ENCODE data around the gene SLC24A4. TPM values are rescaled to one million over a fixed set of nuclear protein-coding genes. Genes with fewer than 3 reads are reported as not detected.

Gene SLC24A4, protein sequence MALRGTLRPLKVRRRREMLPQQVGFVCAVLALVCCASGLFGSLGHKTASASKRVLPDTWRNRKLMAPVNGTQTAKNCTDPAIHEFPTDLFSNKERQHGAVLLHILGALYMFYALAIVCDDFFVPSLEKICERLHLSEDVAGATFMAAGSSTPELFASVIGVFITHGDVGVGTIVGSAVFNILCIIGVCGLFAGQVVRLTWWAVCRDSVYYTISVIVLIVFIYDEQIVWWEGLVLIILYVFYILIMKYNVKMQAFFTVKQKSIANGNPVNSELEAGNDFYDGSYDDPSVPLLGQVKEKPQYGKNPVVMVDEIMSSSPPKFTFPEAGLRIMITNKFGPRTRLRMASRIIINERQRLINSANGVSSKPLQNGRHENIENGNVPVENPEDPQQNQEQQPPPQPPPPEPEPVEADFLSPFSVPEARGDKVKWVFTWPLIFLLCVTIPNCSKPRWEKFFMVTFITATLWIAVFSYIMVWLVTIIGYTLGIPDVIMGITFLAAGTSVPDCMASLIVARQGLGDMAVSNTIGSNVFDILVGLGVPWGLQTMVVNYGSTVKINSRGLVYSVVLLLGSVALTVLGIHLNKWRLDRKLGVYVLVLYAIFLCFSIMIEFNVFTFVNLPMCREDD
- total RNA-seq (under 1 TPM; 0.48 to 0.56 (median 0.52) TPM), polyA plus RNA-seq (0.50 TPM)
- long read RNA-seq, donor 1, partial matches to known transcripts: 0 of 2 reads
- long read RNA-seq, donor 1, other reads (novel, unspliced or antisense): 2 of 2 reads
- long read RNA-seq, donor 2: 0 reads
- long read RNA-seq, donor 3, partial matches to known transcripts: 0 of 2 reads
- long read RNA-seq, donor 3, other reads (novel, unspliced or antisense): 2 of 2 reads
- long read RNA-seq, donor 4: 0 reads

DNA sequence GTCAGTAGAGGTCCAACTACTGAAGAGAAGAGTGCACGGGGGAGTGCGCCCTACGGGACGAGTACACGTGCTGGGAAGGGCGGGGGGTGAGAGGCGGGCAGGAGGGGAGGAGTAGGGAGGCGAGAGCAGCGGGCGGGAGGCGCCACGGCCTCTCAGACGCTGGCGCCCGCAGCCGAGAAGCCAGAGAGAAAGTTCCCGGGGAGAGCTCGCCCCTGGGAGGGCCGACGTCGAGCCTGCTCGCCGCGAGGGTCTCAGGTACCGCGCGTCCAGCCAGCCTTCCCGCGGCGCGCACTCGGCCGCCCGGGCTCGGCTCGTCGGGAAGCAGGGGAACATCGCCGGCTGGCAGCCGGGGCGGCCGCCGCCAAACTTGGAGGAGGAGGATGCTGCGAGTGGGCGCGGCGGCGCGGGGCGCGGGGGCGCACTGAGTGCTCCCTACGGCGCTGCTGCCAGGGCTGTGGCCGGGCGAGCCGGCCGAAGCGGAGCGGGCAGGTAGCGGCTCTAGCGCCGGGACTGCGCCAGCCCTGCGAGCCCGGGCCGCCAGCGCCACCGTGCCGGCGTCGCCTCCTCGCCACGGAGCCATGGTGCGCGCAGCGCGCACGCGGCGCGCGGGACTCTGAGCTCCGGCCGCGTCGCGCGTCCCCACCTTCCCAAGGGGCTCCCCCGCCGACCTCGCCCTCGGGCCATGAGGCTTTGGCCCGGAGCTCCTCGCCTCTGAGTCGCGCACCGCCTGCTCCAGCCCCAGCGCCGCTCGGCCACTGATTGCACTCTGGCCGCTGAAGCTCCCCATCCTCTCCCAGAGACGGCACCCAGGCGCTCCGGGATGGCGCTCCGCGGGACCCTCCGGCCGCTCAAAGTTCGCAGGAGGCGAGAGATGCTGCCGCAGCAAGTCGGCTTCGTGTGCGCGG is at the start of gene SLC24A4:
Gene SLC24A4 (plus strand): TSS at position 155 of the 905 bp plus-strand sequence. CDS start 666 bp downstream, at position 821.
- ATAC-seq: peak in 1 of 2 donors; percentile 27
- Histone ChIP-seq H3K27ac (ENCODE audit: low read length) (no peak within 1 kb of the TSS), H3K9me3 (ENCODE audit: control insufficient read depth, low read length) (no peaks in the 10 kb centered on the region), H3K27me3 (ENCODE audit: control insufficient read depth, insufficient read depth) (no peaks in the 10 kb centered on the region), H3K4me3 (ENCODE audit: low read length) (peak within 1 kb of the TSS; percentile 53), H3K4me1 (ENCODE audit: control insufficient read depth, insufficient read depth, low read length) (no peaks in the 10 kb centered on the region)
- WGBS: under 1% methylated on average over 117 of the region's 117 CpGs
- peak in 1 of 3 donors; percentile 50 for DNase-seq
- intact Hi-C loops (cut with DNase I): no loop called here

DNA sequence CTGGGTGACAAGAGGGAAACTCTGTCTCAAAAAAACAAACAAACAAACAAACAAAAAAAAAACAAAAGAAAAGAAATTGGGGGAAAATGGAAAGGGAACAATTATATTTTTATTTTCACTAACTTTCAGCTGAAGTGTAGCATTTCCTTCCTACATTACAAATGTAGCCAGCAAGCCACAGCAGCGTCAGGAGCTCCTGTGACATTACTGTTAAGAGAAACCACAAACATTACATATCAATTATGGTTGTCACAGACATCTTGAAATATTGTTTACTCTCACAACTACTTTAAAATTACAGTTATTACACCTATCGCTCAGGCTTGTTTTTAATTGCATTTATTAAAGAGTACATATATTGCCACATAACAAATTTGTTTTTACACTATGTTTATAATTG is 49.8 kb upstream of the SLC24A4 start:
- WGBS: 77% methylated on average over 2 of the region's 2 CpGs
- Histone ChIP-seq H3K4me1 (ENCODE audit: control insufficient read depth, insufficient read depth, low read length) (no peaks in the 10 kb centered on the region), H3K27me3 (ENCODE audit: control insufficient read depth, insufficient read depth) (no peaks in the 10 kb centered on the region), H3K27ac (ENCODE audit: low read length) (no peak overlapping the region), H3K4me3 (ENCODE audit: low read length) (no peak overlapping the region), H3K9me3 (ENCODE audit: control insufficient read depth, low read length) (no peaks in the 10 kb centered on the region)
- no peak for ATAC-seq
- intact Hi-C loops (cut with DNase I): no loop called here
- DNase-seq: no peak

DNA sequence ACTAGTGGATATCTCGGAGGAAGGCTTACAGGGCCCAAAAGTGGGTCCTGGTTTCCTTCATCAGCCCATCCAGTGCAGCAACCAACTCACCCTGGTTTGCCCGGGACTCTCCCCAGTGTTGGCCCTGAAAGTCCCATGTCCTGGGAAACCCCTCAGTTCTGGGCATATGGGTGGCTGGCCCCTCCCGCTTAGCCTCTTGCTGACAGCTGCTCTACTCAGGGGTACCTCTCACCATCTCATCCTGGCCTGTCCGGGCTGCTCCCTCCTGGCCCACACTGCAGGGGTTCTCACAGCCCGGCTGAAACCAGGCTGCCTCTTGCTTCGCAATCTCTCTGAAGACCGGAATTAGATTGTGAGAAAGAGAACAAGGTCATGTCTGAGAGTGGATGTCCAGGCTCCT is 48.9 kb upstream of the SLC24A4 start:
- ATAC-seq: peak in 1 of 2 donors; percentile 24
- intact Hi-C loops (cut with DNase I): no loop called here
- WGBS: 65% methylated on average over 7 of the region's 7 CpGs

DNA sequence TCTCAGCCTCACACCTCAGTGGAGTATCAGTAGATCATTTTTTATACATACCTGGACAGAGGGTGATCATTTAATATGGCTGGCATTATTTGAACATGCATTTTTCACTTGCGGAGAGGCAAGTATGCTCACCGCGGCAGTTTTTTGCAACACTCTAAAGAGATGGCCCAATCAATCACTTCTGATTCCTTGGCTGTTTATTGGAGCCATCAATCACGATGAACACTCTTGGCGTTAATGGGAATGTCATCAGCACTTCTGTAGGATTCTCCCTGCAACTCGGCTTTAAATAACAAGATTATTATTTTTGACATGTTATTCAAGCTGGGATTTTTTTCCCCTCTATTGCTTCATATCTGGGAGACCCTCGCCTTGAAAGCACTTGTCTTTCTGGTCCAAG is 46.9 kb upstream of the SLC24A4 start:
- intact Hi-C loops (cut with DNase I): no loop called here
- H3K9me3 ChIP-seq (ENCODE audit: control insufficient read depth, low read length): no peaks in the 10 kb centered on the region
- DNase-seq (no peak), ATAC-seq (no peak)
- H3K27me3 ChIP-seq (ENCODE audit: control insufficient read depth, insufficient read depth): no peaks in the 10 kb centered on the region
- H3K4me3 ChIP-seq (ENCODE audit: low read length): no peak overlapping the region
- no peak overlapping the region for H3K27ac ChIP-seq (ENCODE audit: low read length)
- no peaks in the 10 kb centered on the region for H3K4me1 ChIP-seq (ENCODE audit: control insufficient read depth, insufficient read depth, low read length)
- WGBS: 81% methylated on average over 7 of the region's 7 CpGs

More for the DNA sequence above, 48.9 kb upstream of the SLC24A4 start:
- Histone ChIP-seq H3K4me1 (ENCODE audit: control insufficient read depth, insufficient read depth, low read length) (no peaks in the 10 kb centered on the region), H3K4me3 (ENCODE audit: low read length) (no peak overlapping the region), H3K9me3 (ENCODE audit: control insufficient read depth, low read length) (no peaks in the 10 kb centered on the region), H3K27me3 (ENCODE audit: control insufficient read depth, insufficient read depth) (no peaks in the 10 kb centered on the region), H3K27ac (ENCODE audit: low read length) (no peak overlapping the region)
- DNase-seq: no peak

DNA sequence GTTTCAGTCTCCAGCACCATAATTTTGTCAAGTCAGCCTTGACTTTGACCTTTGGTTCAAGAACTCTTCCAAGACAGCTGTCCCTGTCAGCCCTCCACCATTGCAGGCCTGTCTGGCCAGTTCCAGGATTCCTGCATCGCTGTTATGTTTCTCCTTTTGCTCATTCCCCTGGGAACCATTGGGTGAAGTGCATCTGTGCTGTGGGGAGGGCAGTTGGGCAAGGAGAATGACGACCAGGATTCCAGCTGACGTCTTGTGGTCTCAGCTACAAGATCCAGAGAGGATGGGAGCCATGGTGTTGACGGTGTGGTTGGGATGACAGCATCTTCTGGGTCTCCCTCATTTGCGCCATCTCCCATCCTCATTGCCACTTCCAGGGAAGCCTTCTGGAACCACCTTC is 45.9 kb upstream of the SLC24A4 start:
- intact Hi-C loops (cut with DNase I): no loop called here

DNA sequence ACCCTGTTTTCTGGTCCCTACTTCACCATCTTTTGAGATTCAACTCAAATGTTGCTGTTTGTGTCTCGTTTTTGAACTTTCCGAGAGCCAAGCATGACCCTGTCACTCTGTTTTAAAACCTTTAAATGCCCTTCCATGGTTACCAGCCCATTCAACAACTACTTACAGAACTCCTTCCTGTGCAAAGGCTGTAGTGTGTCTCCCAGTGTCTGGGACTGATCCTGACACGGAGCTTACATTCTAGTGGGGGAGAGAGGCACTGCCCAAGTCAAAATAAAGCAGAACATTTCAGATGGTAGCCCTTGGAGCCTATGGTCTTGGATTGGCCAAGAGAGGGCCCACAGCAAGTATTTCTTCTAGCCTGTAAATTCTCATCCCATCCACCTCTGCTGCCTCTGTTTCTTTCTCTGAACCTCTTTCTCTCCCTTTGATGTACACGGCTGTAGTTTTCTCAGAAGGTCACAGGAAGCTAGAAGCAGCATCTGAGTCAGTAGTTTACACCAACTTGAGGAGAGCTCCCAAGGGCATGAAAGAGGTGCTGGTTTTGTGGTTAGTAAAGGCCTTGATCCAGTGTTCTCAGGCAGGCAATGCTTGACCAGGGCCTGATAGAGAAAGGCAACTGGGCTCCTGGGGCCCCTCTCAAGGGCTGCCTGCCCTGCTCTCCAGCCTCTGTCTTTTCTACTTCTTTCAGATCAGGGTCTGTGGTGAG is 42.3 kb upstream of the SLC24A4 start:
- no peak for ATAC-seq
- no peaks in the 10 kb centered on the region for H3K27me3 ChIP-seq (ENCODE audit: control insufficient read depth, insufficient read depth)

More for the DNA sequence above, 45.9 kb upstream of the SLC24A4 start:
- no peak overlapping the region for H3K4me3 ChIP-seq (ENCODE audit: low read length)
- no peaks in the 10 kb centered on the region for H3K4me1 ChIP-seq (ENCODE audit: control insufficient read depth, insufficient read depth, low read length)
- WGBS: 84% methylated on average over 5 of the region's 5 CpGs
- ATAC-seq: no peak
- no peaks in the 10 kb centered on the region for H3K27me3 ChIP-seq (ENCODE audit: control insufficient read depth, insufficient read depth)
- DNase-seq: no peak
- H3K27ac ChIP-seq (ENCODE audit: low read length): no peak overlapping the region
- no peaks in the 10 kb centered on the region for H3K9me3 ChIP-seq (ENCODE audit: control insufficient read depth, low read length)

DNA sequence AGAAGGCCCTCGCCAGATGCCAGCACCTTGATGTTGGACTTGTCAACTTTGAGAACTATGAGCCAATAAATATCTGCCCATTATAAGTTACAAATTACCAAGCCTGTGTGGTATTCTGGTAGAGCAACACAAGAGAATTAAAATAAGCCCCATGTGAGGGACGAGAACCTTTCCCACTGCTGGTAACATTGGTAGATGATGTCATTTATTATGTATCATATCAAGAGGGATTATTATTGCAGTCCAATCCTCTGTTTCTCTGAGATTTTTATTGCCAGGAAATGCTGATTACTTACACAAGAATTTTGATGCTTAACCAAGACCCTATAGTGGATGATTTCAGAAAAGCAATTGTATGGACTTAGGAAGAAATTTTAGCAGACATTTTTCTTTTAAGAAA is 40.3 kb upstream of the SLC24A4 start:
- H3K27me3 ChIP-seq (ENCODE audit: control insufficient read depth, insufficient read depth): no peaks in the 10 kb centered on the region
- DNase-seq: no peak
- WGBS: 83% methylated on average over 2 of the region's 2 CpGs
- no peaks in the 10 kb centered on the region for H3K4me1 ChIP-seq (ENCODE audit: control insufficient read depth, insufficient read depth, low read length)
- H3K9me3 ChIP-seq (ENCODE audit: control insufficient read depth, low read length): no peaks in the 10 kb centered on the region
- no peak for ATAC-seq
- no peak overlapping the region for H3K4me3 ChIP-seq (ENCODE audit: low read length)
- intact Hi-C loops (cut with DNase I): no loop called here
- H3K27ac ChIP-seq (ENCODE audit: low read length): no peak overlapping the region

More for the DNA sequence above, 42.3 kb upstream of the SLC24A4 start:
- Histone ChIP-seq H3K4me1 (ENCODE audit: control insufficient read depth, insufficient read depth, low read length) (no peaks in the 10 kb centered on the region), H3K27ac (ENCODE audit: low read length) (no peak overlapping the region), H3K9me3 (ENCODE audit: control insufficient read depth, low read length) (no peaks in the 10 kb centered on the region), H3K4me3 (ENCODE audit: low read length) (no peak overlapping the region)
- 82% methylated on average over 4 of the region's 4 CpGs for WGBS
- intact Hi-C loops (cut with DNase I): no loop called here
- no peak for DNase-seq

DNA sequence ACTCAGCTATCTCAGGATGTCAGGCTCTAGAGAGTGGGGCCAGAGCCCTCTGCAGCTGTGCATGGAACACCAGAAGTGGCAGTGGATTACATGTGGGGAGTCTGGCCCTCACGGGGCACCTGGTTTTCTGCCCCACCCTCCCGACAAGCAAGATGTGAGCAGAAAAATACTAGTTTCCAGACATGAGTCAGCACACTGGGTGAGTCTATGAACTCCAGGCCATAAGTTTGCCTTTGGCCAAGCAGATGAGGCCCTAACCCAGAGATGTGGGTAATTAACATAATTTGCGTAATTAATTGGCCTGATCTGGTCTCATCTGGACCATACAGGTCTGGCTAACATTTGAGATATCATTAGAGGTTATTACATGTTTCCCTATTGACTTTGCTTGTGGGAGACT is 37.7 kb upstream of the SLC24A4 start:
- no peak overlapping the region for H3K27ac ChIP-seq (ENCODE audit: low read length)
- H3K9me3 ChIP-seq (ENCODE audit: control insufficient read depth, low read length): no peaks in the 10 kb centered on the region
- DNase-seq (no peak), ATAC-seq (no peak)
- no peaks in the 10 kb centered on the region for H3K27me3 ChIP-seq (ENCODE audit: control insufficient read depth, insufficient read depth)
- H3K4me1 ChIP-seq (ENCODE audit: control insufficient read depth, insufficient read depth, low read length): no peaks in the 10 kb centered on the region
- 89% methylated on average over 3 of the region's 3 CpGs for WGBS
- intact Hi-C loops (cut with DNase I): no loop called here
- H3K4me3 ChIP-seq (ENCODE audit: low read length): no peak overlapping the region

DNA sequence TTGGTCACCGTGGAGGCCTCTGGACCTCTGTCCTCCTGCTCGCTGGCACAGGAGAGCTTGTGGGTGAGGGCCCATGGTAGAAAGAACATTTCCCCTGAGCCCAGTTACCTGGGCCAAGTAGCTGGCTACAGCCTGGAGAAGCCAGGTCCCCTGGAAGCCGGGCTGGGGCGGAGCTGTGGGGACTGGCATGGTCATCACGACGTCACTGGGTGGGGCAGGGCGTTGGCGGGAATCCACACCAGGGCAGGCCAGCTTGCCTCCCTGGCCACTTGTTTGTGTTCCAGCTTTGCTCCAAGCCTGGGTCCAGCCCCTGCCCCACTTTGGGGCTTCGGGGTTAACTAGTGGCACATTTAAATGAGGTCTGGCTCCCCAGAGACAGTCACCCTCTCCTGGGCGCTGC is 35.0 kb upstream of the SLC24A4 start:
- ATAC-seq: peak in 1 of 2 donors; percentile 26
- Histone ChIP-seq H3K27ac (ENCODE audit: low read length) (no peak overlapping the region), H3K27me3 (ENCODE audit: control insufficient read depth, insufficient read depth) (no peaks in the 10 kb centered on the region), H3K4me1 (ENCODE audit: control insufficient read depth, insufficient read depth, low read length) (no peaks in the 10 kb centered on the region), H3K9me3 (ENCODE audit: control insufficient read depth, low read length) (no peaks in the 10 kb centered on the region), H3K4me3 (ENCODE audit: low read length) (no peak overlapping the region)
- no peak for DNase-seq
- WGBS: 85% methylated on average over 10 of the region's 10 CpGs
- intact Hi-C loops (cut with DNase I): no loop called here

DNA sequence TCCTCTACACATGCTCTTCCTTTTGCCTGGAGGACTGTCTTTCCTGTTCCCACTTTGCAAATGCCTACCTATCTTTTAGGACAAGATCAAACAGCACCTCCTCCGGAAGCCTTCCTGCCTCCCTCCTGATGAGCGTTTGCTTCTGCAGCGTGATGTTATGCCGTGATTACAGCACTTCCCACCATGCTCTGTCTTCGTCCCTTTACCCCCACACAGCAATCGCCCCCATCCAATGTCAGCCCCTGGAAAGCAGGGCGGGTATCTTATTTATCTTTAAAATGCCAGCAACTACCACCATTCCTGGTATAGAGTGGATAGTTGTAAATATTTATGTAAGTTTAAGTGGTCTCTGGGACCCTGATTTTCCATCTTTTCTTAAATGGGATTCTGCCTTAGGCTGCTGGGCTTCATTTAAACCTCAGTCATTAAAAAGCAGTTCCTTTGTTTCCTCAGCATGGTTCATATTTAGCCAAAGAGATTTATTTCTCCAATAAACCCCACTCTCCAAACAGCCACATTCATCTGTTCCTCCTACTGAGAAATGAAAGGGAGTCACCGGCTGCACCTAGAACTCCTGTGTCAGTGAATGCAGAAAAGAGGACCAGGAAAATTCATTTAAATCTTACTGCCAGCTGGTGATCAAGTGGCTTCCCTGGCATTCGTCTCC is 33.8 kb upstream of the SLC24A4 start:
- Histone ChIP-seq H3K4me1 (ENCODE audit: control insufficient read depth, insufficient read depth, low read length) (no peaks in the 10 kb centered on the region), H3K9me3 (ENCODE audit: control insufficient read depth, low read length) (no peaks in the 10 kb centered on the region), H3K27ac (ENCODE audit: low read length) (no peak overlapping the region), H3K4me3 (ENCODE audit: low read length) (no peak overlapping the region), H3K27me3 (ENCODE audit: control insufficient read depth, insufficient read depth) (no peaks in the 10 kb centered on the region)
- intact Hi-C loops (cut with DNase I): no loop called here
- ATAC-seq: no peak
- DNase-seq: no peak
- 49% methylated on average over 9 of the region's 9 CpGs for WGBS
